GM19468 (cell line): Measurements from ENCODE around the gene MAMDC2.

Experiments used
- ATAC-seq: cut with Tn5 transposase; IDR thresholded peaks from one replicate; pipeline ENCODE4 v1.9.1; 2021; ENCODE audit warnings: mild to moderate bottlenecking, moderate library complexity, moderate number of reproducible peaks; ENCODE audit not compliant: unreplicated experiment; ENCODE audit errors: extremely low read depth

MAMDC2 gene

DNA sequence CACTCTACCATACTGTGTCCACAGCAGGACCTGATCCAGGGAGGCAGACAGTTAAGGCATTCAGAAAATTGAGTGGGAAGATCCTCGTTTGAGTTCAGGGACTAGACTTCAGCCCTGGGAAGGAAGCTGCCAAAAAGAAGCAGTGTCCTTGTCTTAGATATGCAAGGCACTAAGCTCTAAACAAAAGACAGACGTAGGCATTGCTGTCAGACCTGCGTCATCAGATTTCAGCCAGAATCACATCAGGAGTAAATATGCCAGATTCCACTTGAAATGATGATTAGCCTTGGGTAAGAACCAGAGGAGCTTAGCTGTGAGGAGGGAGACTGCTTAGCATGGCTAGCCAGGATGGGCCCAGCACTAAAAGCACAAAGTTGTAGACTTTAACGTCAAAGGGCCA is 56.7 kb downstream of the MAMDC2 start:
- ATAC-seq, result no peak

DNA sequence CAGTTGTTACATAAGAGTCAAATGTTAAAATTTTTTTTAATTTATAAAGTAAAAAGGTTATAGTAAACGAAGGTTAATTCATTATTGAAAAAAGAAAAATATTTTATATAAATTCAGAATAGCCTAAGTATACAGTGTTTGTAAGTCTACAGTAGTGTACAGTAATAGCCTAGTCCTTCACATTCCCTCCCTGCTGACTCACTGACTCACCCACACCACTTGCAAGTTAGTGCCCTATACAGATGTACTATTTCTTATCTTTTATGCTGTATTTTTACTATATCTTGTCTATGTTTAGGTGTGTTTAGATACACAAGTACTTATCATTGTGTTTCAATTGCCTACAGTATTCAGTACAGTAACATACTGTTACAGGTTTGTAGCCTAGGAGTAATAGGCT is 57.6 kb downstream of the MAMDC2 start:
- no peak for ATAC-seq

DNA sequence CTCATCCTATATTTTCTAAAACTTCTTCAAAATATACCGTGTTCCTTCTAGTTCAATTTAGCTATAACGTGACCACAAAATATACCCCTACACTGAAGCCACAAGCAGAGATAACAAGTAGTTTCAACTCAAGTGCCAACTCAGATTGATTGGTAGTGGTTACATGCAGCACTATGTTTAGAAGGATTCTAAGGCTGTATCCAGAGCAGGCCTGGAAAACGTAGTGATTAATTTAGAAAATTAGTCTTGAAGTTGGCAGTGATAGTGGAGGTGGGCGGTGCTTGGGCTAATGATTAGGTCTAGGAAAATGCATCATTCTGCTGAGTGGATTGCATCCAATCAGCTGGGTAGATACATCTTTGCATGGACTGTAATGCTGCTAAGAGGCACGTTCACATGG is 61.5 kb downstream of the MAMDC2 start:
- no peak for ATAC-seq

DNA sequence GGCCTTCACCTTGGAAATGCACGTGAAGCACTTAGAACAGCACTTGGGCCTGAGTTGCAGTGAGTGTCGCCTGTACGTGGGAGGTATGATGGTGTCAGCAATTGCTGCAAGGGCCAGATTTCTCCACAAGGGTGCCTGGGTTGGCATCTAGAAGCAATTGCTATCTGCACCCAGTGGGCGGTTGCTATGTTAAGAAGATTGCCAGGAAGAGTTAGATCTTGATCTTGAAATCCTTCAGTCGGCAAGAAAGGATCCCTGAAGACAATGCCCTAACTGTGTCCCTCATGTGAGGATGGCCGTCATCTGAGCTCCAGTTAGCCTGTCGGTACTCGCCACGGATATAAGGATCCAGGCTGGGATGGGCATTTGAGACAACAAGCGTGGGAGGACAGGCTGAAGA is 62.9 kb downstream of the MAMDC2 start:
- no peak for ATAC-seq

DNA sequence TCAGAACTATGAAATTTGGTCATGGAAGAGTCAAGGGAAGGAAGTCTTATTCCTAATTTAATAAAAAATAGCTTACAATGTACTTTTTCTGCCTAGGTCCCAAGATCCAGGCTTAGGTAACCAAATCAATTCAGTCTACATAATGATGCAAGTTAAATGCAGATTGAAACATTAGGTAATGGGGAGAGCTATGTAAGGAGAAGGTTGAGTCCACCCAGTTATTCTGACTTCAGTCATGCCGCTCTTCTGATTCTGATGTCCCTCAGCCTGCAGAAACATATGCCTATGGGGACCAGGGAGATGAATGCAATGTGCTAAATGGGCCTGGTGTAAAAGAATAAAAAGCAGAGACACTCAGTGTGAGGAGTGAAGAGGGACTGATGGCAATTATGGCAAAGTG is 63.9 kb downstream of the MAMDC2 start:
- ATAC-seq, result no peak

DNA sequence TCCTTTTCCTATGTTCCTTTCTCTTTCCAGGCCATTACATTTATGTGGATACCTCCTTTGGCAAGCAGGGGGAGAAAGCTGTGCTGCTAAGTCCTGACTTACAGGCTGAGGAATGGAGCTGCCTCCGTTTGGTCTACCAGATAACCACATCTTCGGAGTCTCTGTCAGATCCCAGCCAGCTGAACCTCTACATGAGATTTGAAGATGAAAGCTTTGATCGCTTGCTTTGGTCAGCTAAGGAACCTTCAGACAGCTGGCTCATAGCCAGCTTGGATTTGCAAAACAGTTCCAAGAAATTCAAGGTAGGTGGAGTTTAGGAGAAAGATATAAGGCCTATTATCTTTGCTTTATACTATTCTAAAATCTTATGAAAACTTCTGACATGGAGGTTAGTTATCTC is 64.5 kb downstream of the MAMDC2 start:
- ATAC-seq, result no peak

DNA sequence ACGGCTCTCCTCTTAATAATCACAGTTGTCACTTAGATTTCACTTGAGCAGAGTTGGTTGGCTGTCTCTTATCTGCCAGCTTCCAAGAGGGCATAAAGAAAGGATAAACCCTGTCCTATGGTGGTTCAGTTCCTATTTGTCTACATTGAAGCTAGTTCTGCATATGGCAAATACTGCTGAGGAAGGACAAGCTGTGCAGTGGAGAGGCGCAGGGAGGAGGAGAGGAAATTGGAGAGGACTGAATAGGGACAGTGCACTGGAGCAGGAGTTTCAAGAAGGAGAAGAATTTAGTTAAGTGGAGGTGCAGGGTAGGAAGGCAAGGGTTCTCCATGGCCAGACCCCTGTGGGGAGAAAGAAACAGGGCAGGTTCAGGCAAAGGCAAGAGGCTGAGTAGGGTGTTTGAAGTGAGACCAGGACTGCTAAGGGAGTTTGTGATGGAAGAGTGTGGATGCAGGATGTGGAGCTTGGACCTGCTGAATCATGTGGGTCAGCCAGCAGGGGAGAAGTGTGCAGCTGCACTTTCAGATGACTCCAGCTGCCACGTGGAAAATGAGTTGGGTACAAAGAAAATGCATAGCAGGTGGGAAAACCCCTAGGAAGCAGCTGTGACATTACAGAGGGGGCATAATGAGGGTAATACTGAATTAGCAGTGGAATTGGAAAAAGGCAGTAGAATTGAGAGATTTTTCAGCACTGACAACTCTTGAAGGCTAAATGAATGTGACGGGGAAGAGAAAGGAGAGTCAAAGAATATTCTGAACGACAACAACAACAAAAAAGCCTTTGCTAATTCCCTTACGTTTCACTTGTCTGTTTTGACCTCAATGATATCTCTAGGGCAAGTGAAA is 66.8 kb downstream of the MAMDC2 start:
- no peak for ATAC-seq

DNA sequence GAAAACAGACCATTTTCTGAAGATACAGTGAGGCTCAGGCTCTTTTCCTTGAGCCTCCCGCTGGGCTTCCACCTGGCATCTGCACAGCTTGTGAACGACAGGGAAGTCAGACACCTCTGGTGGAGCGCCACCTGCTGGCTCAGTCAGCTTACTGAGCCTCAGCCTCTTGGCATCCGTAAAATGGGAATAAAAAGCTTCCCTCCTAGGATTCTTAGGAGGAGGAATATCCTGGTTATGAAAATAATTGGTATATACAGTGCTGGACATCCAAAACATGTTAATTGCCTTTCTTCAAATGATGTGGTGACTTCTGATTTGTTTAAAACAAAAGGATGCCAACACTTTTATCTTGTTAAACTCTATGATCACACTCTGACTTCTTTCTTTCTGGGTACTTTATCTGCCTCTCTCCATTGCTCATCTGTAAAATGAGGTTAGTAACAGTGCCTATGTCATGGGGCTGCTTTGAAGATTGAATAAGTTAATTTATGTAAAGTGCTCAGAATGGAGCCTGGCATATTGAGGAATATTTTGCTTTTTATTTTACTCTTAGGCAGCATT is 67.5 kb downstream of the MAMDC2 start:
- ATAC-seq, result peak; percentile 74

DNA sequence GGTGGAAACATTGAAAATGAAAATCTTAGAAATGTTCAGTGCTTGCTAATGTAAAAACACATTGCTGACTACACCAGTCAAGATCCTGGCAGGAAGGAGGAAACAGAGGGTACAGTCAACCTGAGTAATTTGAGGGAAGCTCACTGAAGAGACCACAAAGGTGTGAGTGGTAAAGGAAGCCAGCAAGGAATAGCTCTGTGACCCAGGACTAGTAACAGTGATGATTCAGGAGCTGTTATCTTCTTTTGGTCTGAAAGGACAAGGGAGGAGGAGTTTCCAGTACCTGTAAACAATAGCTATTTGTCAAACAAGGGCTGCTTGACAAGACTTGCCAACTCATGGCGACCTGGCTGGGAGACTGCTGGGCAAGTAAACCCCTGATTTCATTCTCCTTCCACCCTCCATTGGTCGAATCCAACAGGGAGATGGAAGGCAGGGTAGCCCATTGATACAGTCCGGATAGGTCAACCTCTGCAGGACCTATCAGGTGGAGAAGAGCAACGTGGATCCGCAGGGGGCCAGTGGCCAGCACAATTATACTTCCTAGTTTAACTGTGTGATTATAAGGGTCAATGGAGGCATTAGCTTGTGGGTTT is 68.1 kb downstream of the MAMDC2 start:
- ATAC-seq, result no peak

DNA sequence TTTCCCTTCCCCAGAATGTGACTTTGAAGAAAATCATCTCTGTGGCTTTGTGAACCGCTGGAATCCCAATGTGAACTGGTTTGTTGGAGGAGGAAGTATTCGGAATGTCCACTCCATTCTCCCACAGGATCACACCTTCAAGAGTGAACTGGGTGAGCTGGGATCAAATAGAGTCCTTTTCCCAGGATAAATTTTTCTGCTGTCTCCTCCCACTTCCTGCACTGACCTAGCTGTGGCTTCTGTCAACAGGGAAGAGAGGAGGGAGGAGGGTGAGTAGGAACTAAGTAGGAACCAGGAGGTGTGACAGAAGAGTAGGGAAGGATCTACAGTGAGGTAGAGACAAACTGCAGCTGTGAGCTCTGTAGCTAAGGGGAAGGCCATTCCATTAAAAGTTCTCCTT is 69.3 kb downstream of the MAMDC2 start:
- ATAC-seq, result no peak

DNA sequence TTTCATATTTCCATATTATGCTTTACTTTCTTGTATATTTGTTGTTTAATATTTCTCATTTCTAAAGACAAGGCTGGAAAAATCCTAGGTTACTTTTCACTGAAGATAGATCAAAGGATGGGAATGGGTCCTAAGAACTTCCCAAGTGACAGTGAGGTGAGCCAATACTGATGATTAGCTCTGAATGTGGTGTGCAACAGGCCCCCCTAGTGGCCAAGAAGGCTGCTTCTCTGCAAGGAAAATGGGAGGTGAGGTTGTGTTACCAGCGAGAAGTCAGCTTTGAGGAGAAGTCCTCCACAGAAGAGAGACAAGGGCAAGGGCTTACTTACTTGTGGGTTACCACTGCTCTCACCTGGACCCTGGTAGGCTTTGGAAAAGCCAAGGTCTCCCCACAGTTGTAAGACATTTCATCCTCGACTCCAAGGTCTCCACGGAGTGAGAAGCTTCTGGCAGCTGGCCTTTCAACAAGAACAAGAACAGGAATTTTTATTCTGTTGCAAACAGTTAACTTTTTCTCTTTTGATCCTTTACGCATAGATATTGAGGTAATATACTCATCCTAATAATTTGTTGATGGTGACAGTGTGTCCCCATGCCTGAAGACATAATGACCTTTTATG is 69.9 kb downstream of the MAMDC2 start:
- ATAC-seq, result no peak

DNA sequence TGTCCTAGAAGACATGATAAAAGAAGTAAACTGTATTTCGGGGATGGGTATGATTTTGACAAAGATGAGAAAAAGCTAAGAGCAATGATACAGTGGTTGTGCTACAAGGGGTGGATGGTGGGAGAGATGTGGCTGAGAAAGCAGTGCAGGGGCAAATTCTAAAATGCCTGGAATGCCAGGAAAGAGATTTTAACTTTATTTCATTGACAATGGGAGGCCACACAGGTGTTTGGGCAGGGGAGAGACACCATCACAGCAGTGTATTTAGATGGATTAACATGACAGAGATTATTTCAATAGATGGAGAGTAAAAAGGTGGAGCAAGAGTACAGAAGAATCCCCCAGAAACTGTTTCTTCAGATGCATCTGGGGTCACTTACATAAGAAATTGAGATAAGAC is 71.2 kb downstream of the MAMDC2 start:
- no peak for ATAC-seq

DNA sequence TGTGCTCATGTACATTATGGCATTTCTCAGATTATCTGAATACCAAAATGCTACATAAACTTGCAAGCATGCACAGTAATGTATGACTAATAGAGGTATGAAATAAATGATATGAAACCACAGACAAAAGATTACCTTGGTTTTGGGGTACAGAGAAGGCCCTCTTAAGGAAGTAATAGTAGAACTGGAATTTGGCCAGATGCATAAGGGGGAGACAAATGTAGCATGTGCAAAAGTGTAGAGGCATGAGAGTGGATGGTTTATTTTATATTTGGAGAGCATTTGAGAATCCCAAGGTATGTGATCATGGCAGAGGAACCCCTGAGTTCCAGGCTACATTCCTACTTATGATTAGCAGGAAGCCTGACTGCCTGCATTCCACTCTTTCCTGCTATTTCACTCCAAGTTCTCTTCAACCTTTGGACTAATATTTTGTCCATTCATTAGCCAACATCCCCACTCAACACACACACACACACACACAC is 74.2 kb downstream of the MAMDC2 start:
- no peak for ATAC-seq

DNA sequence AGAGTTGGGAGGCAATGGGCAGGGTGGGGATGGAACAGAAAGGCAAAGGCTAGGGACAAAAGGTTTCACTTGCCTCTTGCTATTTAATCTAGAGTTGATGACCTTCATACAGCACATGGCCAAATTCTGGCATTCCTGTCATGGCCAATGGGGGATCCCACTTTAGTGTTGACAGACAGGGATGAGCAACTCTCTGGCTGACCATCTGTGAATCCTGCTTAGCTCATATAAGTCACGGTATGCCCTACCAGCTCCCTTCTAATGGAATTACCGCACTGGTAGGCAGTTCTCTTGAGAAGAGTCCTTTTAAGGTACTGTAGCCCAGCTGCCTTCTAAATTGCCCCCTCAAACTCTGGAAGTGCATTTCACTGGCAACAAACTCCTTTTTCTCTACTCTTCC is 76.1 kb downstream of the MAMDC2 start:
- ATAC-seq, result no peak

DNA sequence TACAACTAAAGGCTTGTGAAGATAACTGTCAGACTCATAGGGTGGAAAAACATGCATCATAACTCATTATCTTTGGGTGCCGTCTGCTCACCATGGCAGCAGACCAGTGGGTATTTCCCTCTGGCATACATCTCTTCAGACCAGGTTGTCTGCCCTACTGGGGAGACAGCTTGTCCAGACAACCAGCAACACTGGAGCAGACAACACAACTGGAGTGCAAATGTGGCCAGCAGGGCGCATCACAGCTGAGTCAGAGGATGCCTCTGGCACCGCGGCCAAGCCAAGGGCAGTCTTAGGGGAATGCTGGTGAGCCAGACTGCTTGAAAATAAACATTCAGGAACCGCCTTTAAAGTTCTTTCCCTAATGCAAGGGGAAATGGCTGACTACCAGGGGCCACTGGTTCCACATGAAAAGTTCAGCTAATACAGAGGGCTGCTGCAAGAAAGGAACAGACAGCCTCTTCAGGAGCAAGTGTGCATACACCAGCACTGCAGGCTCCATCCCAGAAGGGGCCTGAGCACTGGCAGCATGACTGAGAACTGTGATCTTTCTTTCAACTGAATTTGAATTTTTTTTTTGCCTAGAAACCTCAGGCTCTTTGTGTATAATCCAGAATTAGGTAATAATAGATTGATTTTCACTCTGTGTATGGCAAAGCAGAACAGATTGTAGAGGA is 77.3 kb downstream of the MAMDC2 start:
- ATAC-seq, result no peak

DNA sequence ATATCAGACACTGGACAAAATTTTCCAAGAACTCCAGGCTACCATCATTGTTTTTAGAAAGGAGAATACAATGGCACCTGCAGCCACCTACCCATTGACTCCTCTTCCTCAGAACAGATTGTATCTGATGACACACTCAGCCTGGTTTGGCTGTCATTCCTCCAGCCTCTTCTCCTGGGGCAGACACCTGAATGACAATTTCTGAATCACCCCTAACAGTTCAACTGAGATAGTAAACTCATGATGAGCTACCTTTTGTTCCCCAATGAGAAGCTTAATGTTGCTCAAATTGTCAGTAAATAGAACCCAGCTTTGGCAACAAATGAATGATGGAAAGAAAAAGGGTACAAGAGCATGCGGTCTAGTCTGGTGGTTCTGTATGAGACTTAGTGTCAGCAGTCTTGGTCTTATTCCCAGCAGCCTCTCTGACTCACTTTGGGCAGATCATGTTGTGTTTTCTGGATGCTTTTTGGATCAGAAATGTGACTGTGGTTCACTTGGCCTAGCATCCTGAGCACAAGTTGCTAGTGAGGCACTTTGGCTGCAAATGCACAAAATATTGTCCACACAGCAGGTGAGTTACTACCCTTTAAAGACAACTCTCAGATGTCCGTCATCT is 78.3 kb downstream of the MAMDC2 start:
- no peak for ATAC-seq

DNA sequence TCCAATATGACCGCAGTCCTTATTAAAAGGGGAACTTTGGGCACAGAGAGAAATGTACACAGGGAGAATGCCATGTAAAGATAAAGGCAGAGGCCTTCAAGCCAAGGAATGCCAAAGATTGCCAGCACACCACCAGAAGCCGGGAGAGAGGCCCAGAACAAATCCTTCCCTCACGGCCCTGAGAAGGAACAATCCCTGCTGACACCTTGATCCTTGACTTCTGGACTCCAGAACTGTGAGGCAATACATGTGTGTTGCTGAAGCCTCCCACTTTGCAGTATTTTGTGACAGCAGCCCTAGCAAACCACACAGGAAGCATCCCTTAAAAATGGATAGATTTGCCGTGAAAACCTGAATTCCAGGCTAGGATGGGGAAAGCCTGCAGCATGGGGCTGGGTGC is 80.0 kb downstream of the MAMDC2 start:
- no peak for ATAC-seq

DNA sequence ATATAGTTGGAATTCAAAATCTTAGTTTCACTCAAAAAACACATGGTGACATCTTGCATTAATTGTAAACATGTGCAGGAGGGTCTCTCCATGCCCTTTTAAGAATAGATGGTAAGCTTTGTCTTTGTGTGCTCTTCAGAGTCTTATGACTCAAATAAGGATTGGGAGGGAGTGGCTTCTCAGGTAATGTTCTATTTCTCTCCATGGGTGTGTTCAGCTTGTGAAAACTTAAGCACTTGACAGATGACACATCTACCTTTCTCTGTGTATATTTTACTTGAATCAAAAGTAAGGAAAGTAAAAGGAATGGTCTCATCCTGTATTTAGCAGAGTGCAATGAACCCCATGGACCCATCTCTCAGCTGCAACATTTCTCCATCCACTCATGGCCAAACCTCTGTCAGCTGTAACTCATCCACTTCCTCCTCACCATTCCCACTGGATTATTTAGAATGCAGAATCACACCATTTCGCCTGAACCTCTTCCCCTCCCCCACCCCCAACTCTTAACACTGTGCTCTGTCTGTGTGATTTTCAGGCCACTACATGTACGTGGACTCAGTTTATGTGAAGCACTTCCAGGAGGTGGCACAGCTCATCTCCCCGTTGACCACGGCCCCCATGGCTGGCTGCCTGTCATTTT is 82.1 kb downstream of the MAMDC2 start:
- ATAC-seq, result no peak

DNA sequence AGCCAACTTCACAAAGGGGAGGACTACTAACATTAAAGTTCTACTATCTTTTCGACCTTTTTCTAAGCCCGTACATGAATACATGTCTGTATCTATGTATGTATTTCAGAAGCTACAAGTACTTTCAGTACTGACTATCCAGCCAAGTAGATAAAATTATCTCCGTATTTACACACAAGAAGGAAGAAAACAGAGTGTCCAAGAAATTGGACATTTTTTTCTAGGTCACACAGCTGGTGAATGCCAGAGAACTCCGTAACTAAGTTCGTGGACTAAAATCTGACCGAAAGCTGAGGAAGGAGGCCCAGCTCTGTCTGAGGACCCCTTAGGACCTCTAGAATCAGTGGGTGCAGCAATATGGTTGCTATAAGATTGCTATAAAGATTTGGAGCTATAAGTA is 83.4 kb downstream of the MAMDC2 start:
- no peak for ATAC-seq
